GM23338 (cell line): ENCODE results near the gene JAG2. TPM values are rescaled to one million over a fixed set of nuclear protein-coding genes. Genes with fewer than 3 reads are reported as not detected.

Source experiments
- ATAC-seq: fragments of 200-7000 bp; cut with Tn5 transposase; 3 replicates; pipeline ENCODE4 v1.9.1; 2020
- DNase-seq: peaks from one replicate; pipeline ENCODE4 v3.0.0-alpha.2; 2015; ENCODE audit warnings: low spot score
- H2AFZ ChIP-seq: fragments of 200-600 bp; sonication (generic); 2 replicates; pipeline ENCODE4 v1.8.0; 2016; ENCODE audit warnings: antibody characterized with exemption, mild to moderate bottlenecking, moderate library complexity
- H3F3A ChIP-seq: fragments of 200-600 bp; sonication (generic); replicated peaks from 2 replicates; pipeline ENCODE4 v1.8.0; 2017; ENCODE audit warnings: antibody characterized with exemption, mixed run types, low read depth
- H3K27ac ChIP-seq: fragments of 200-600 bp; sonication (generic); 2 replicates; pipeline ENCODE4 v1.6.1; 2016; ENCODE audit warnings: low read depth
- H3K27me3 ChIP-seq: fragments of 200-600 bp; sonication (generic); 2 replicates; pipeline ENCODE4 v1.8.0; 2016; ENCODE audit warnings: mild to moderate bottlenecking, mixed run types, moderate library complexity; ENCODE audit not compliant: insufficient read depth
- H3K36me3 ChIP-seq: fragments of 200-600 bp; sonication (generic); 2 replicates; pipeline ENCODE4 v1.8.0; 2016; ENCODE audit warnings: mild to moderate bottlenecking; ENCODE audit not compliant: insufficient read depth
- H3K4me1 ChIP-seq: fragments of 200-600 bp; sonication (generic); 2 replicates; pipeline ENCODE4 v1.8.0; 2016; ENCODE audit warnings: mild to moderate bottlenecking, moderate library complexity; ENCODE audit not compliant: insufficient read depth
- H3K4me2 ChIP-seq: fragments of 200-600 bp; sonication (generic); 2 replicates; pipeline ENCODE4 v1.7.1; 2017; ENCODE audit warnings: mixed run types
- H3K4me3 ChIP-seq: fragments of 200-600 bp; sonication (generic); 2 replicates; pipeline ENCODE4 v1.6.1; 2016; ENCODE audit warnings: mixed run types
- H3K79me2 ChIP-seq: fragments of 200-600 bp; sonication (generic); replicated peaks from 2 replicates; pipeline ENCODE4 v1.8.0; 2017; ENCODE audit warnings: mild to moderate bottlenecking; ENCODE audit not compliant: insufficient read depth
- H3K9me2 ChIP-seq: fragments of 200-600 bp; sonication (generic); 2 replicates; pipeline ENCODE4 v1.8.0; 2017; ENCODE audit not compliant: insufficient read depth
- H4K20me1 ChIP-seq: fragments of 200-600 bp; sonication (generic); replicated peaks from 2 replicates; pipeline ENCODE4 v1.8.0; 2017; ENCODE audit warnings: mild to moderate bottlenecking; ENCODE audit not compliant: insufficient read depth
- H3K27ac Mint-ChIP-seq: 2 replicates; pipeline ENCODE4 v1.8.0; 2020; ENCODE audit warnings: inconsistent platforms, mild to moderate bottlenecking, moderate library complexity, mixed read lengths
- H3K27me3 Mint-ChIP-seq: 3 replicates; pipeline ENCODE4 v1.8.0; 2022; ENCODE audit warnings: low read depth, mild to moderate bottlenecking, moderate library complexity, mixed read lengths, inconsistent platforms; ENCODE audit not compliant: insufficient read depth, poor library complexity
- H3K36me3 Mint-ChIP-seq: 3 replicates; pipeline ENCODE4 v1.8.0; 2021; ENCODE audit warnings: low read depth, mild to moderate bottlenecking, inconsistent platforms, moderate library complexity, mixed read lengths
- H3K4me1 Mint-ChIP-seq: 3 replicates; pipeline ENCODE4 v1.8.0; 2020; ENCODE audit warnings: mild to moderate bottlenecking, inconsistent platforms, mixed read lengths
- H3K4me3 Mint-ChIP-seq: 3 replicates; pipeline ENCODE4 v1.8.0; 2021; ENCODE audit warnings: moderate library complexity, mild to moderate bottlenecking, inconsistent platforms, mixed read lengths
- H3K9me3 Mint-ChIP-seq: 3 replicates; pipeline ENCODE4 v1.8.0; 2020; ENCODE audit warnings: moderate library complexity, mild to moderate bottlenecking, inconsistent platforms, mixed read lengths
- CREB1 ChIP-seq: fragments of 250-450 bp; sonication (Bioruptor Pico); IDR thresholded peaks from 2 replicates; pipeline ENCODE4 v1.5.0; 2020; ENCODE audit warnings: low read depth, mild to moderate bottlenecking, moderate library complexity
- CTCF ChIP-seq, 2 experiments: fragments of 200-600 bp in 1 of 2; sonication (generic) in 1 of 2; conservative IDR thresholded peaks; 2 replicates each; pipeline versions ENCODE4 v1.5.1 to v1.6.1; 2016 to 2017; ENCODE audit warnings: antibody characterized with exemption in 2 of 2, low read depth in 2 of 2, mild to moderate bottlenecking in 2 of 2, moderate library complexity in 1 of 2
- ETS1 ChIP-seq: IDR thresholded peaks from 2 replicates; pipeline ENCODE4 v1.6.1; 2016; ENCODE audit warnings: antibody characterized with exemption
- EZH2 ChIP-seq: fragments of 200-600 bp; sonication (generic); IDR thresholded peaks from one replicate; pipeline ENCODE4 v1.8.0; 2017; ENCODE audit warnings: antibody characterized with exemption, mild to moderate bottlenecking, low read depth; ENCODE audit not compliant: unreplicated experiment
- EZH2phosphoT487 ChIP-seq: fragments of 200-600 bp; sonication (generic); IDR thresholded peaks from one replicate; pipeline ENCODE4 v1.8.1; 2018; ENCODE audit warnings: antibody characterized with exemption; ENCODE audit not compliant: unreplicated experiment
- JUNB ChIP-seq: IDR thresholded peaks from one replicate; pipeline ENCODE4 v1.6.1; 2016; ENCODE audit warnings: antibody characterized with exemption; ENCODE audit not compliant: unreplicated experiment
- NANOG ChIP-seq: IDR thresholded peaks from 2 replicates; pipeline ENCODE4 v1.6.1; 2016; ENCODE audit warnings: antibody characterized with exemption, borderline replicate concordance
- POLR2AphosphoS5 ChIP-seq: IDR thresholded peaks from 2 replicates; pipeline ENCODE4 v1.6.1; 2016; ENCODE audit warnings: antibody characterized with exemption, low read depth
- REST ChIP-seq: IDR thresholded peaks from one replicate; pipeline ENCODE4 v1.6.1; 2018; ENCODE audit warnings: antibody characterized with exemption; ENCODE audit not compliant: unreplicated experiment
- STAT1 ChIP-seq: IDR thresholded peaks from one replicate; pipeline ENCODE4 v1.6.1; 2016; ENCODE audit warnings: antibody characterized with exemption; ENCODE audit not compliant: unreplicated experiment
- ZNF114 ChIP-seq: fragments of 250-450 bp; sonication (Bioruptor Pico); IDR thresholded peaks from 2 replicates; pipeline ENCODE4 v1.5.0; 2020; ENCODE audit warnings: mild to moderate bottlenecking, moderate library complexity
- ZNF331 ChIP-seq: fragments of 250-450 bp; sonication (Bioruptor Pico); IDR thresholded peaks from 2 replicates; pipeline ENCODE4 v1.5.0; 2020; ENCODE audit warnings: low read depth, mild to moderate bottlenecking, moderate library complexity
- ZNF462 ChIP-seq: fragments of 250-450 bp; sonication (Bioruptor Pico); IDR thresholded peaks from 2 replicates; pipeline ENCODE4 v1.5.0; 2020; ENCODE audit warnings: mild to moderate bottlenecking, moderate library complexity
- polyA plus RNA-seq: library from polyadenylated mRNA; unstranded; fragments of >200 nt; fragmentation: Nextera tagmentation; extraction: Ambion mirVana; gene quantifications from 2 replicates; pipeline ENCODE4 v1.2.1, GENCODE V29; 2016
- total RNA-seq: library from RNA; depleted of rRNA; stranded (reverse); fragments of >200 nt; shearing (Covaris generic); gene quantifications from 2 replicates; pipeline ENCODE4 v1.2.3, GENCODE V29; 2014

The JAG2 gene
- total and polyA plus RNA-seq, 2 experiments from 2014 or later, result 1.9 to 10.3 TPM

- H3K27ac ChIP-seq, result no peak overlapping the region
- no peak overlapping the region for H3K4me3 ChIP-seq
- H3K4me3 Mint-ChIP-seq, result no peak overlapping the region
- no peak for ATAC-seq
- H3K27ac Mint-ChIP-seq, result no peak overlapping the region
- no peaks in the 10 kb centered on the region for H3K9me2 ChIP-seq
- no peak for DNase-seq
- no peak overlapping the region for H2AFZ ChIP-seq
- H3K27me3 Mint-ChIP-seq, result peaks cover 15% of the 10 kb centered on the region
- H3K4me1 ChIP-seq, result no peaks in the 10 kb centered on the region
- H3K36me3 ChIP-seq, result no peaks in the 10 kb centered on the region
- peaks cover 14% of the 10 kb centered on the region for H3K27me3 ChIP-seq
- H3K36me3 Mint-ChIP-seq, result no peaks in the 10 kb centered on the region
- H3F3A ChIP-seq, result no peaks in the 10 kb centered on the region
- no peak overlapping the region for H3K4me2 ChIP-seq
- H3K9me3 Mint-ChIP-seq, result no peaks in the 10 kb centered on the region; the same call in 2 of the 3 replicates
- TF ChIP-seq POLR2AphosphoS5, result no peak
- TF ChIP-seq JUNB, result no peak
- TF ChIP-seq STAT1, result no peak
- TF ChIP-seq EZH2phosphoT487, result no peak
- TF ChIP-seq EZH2, result no peak
- TF ChIP-seq ZNF331 (CRISPR knock-in tag), result no peak
- TF ChIP-seq CTCF (conservative IDR thresholded peaks at IDR 0.05; ENCODE audit: low read depth in 2 of 2), result no peak
- TF ChIP-seq CREB1 (CRISPR knock-in tag), result no peak
- TF ChIP-seq ZNF462 (CRISPR knock-in tag), result no peak
- no peak for TF ChIP-seq ZNF114 (CRISPR knock-in tag)
- TF ChIP-seq REST, result no peak
- TF ChIP-seq ETS1, result no peak
- TF ChIP-seq NANOG, result no peak
- no peaks in the 10 kb centered on the region for H3K79me2 ChIP-seq
- no peaks in the 10 kb centered on the region for H3K4me1 Mint-ChIP-seq
- H4K20me1 ChIP-seq, result no peaks in the 10 kb centered on the region
Measured at GRCh38 chr14:105163040-105163742, 5.4 kb downstream of the JAG2 start.
